HCT116 (cell line): ENCODE results near the gene TRPM1. TPM values are rescaled to one million over a fixed set of nuclear protein-coding genes. Genes with fewer than 3 reads are reported as not detected.

Experiments used
- ATAC-seq: fragments of 200-7000 bp; cut with Tn5 transposase; 2 replicates; pipeline ENCODE4 v1.9.1; 2020; ENCODE audit warnings: mild to moderate bottlenecking, moderate library complexity
- BruUV-seq: library from RNA; stranded (reverse); fragments of 400-500 nt; replicated peaks from 2 replicates; lab custom pipeline; 2021; lab: Mats Ljungman, UMichigan
- CTCF ChIA-PET: fragments of 300-600 bp; sonication (Branson Sonifier 250); formaldehyde crosslinking; loops from one replicate; lab custom pipeline; 2021; ENCODE audit warnings: antibody characterized with exemption; lab: Charles Lee
- POLR2A ChIA-PET: fragments of 300-600, 350-600 bp; sonication (Branson Sonifier 250); formaldehyde crosslinking; loops from one replicate; lab custom pipeline; 2021; ENCODE audit warnings: antibody characterized with exemption; lab: Charles Lee
- RAD21 ChIA-PET, 2 experiments: fragments of 300-600 bp; sonication (Branson Sonifier 250); formaldehyde crosslinking; loops; one replicate each; lab custom pipeline; 2023; ENCODE audit warnings: low total read pairs in 2 of 2; ENCODE audit not compliant: uncharacterized antibody in 2 of 2, unreplicated experiment in 2 of 2, low non-redundant PET in 1 of 2; lab: Charles Lee
- DNase-seq: peaks from one replicate; pipeline ENCODE4 v3.0.0-alpha.2; 2010; ENCODE audit warnings: low read depth, low spot score
- H2AFZ ChIP-seq: fragments of 200-600 bp; shearing (Covaris generic), sonication (generic); 2 replicates; pipeline ENCODE4 v1.6.1; 2017; ENCODE audit warnings: low read depth, mixed run types, mixed read lengths, antibody characterized with exemption, low read length; ENCODE audit not compliant: poor library complexity, severe bottlenecking
- H3K27ac ChIP-seq: 2 replicates; pipeline ENCODE4 v1.5.1; 2012; ENCODE audit warnings: low read depth, low read length
- H3K27me3 ChIP-seq: fragments of 200-600 bp; sonication (generic); 2 replicates; pipeline ENCODE4 v1.6.1; 2016; ENCODE audit warnings: mixed run types, low read length, mixed read lengths; ENCODE audit not compliant: insufficient read depth
- H3K36me3 ChIP-seq, 2 experiments: fragments of 200-500 bp in 1 of 2; fragments of 200-600 bp in 1 of 2; sonication (Bioruptor generic) in 1 of 2; sonication (generic) in 1 of 2; 2 replicates each; pipeline versions ENCODE4 v1.5.1 to v1.6.1; 2014 to 2016; ENCODE audit warnings: low read length in 2 of 2, inconsistent platforms in 1 of 2, mixed read lengths in 1 of 2, mixed run types in 1 of 2; ENCODE audit not compliant: insufficient read depth in 2 of 2, control insufficient read depth in 1 of 2
- H3K4me1 ChIP-seq, 2 experiments: fragments of 200-600 bp in 1 of 2; sonication (generic) in 1 of 2; 2 replicates each; pipeline versions ENCODE4 v1.5.1 to v1.6.1; 2012 to 2017; ENCODE audit warnings: low read length in 2 of 2, inconsistent platforms in 1 of 2, mild to moderate bottlenecking in 1 of 2, mixed read lengths in 1 of 2, mixed run types in 1 of 2, moderate library complexity in 1 of 2; ENCODE audit not compliant: insufficient read depth in 2 of 2, control insufficient read depth in 1 of 2
- H3K4me2 ChIP-seq: fragments of 200-600 bp; sonication (generic); 2 replicates; pipeline ENCODE4 v1.6.1; 2017; ENCODE audit warnings: mixed run types, low read length, mixed read lengths
- H3K4me3 ChIP-seq, 2 experiments: fragments of 200-600 bp in 1 of 2; sonication (generic) in 1 of 2; replicated peaks in 1 of 2; 2 replicates each; pipeline ENCODE4 v1.5.1; 2011 to 2016; ENCODE audit warnings: low read length in 2 of 2, control low read depth in 1 of 2, low read depth in 1 of 2, mild to moderate bottlenecking in 1 of 2, mixed read lengths in 1 of 2, mixed run types in 1 of 2
- H3K79me2 ChIP-seq: fragments of 200-600 bp; sonication (generic); 2 replicates; pipeline ENCODE4 v1.6.1; 2017; ENCODE audit warnings: mild to moderate bottlenecking, mixed run types, low read length, moderate library complexity, mixed read lengths; ENCODE audit not compliant: insufficient read depth
- H3K9ac ChIP-seq: fragments of 200-600 bp; sonication (generic); 2 replicates; pipeline ENCODE4 v1.6.1; 2016; ENCODE audit warnings: low read length, mixed read lengths
- H3K9me2 ChIP-seq: fragments of 200-600 bp; sonication (generic), shearing (Covaris generic); 2 replicates; pipeline ENCODE4 v1.6.1; 2017; ENCODE audit warnings: mixed run types, mild to moderate bottlenecking, moderate library complexity; ENCODE audit not compliant: insufficient read depth
- H3K9me3 ChIP-seq, 2 experiments: fragments of 200-500 bp in 1 of 2; fragments of 200-600 bp in 1 of 2; sonication (Bioruptor generic) in 1 of 2; sonication (generic) in 1 of 2; 2 replicates each; pipeline ENCODE4 v1.6.1; 2014 to 2017; ENCODE audit warnings: low read length in 2 of 2, mixed read lengths in 2 of 2, inconsistent platforms in 1 of 2, low read depth in 1 of 2, mild to moderate bottlenecking in 1 of 2, mixed run types in 1 of 2, moderate library complexity in 1 of 2; ENCODE audit not compliant: control insufficient read depth in 1 of 2, insufficient read depth in 1 of 2
- H4K20me1 ChIP-seq: fragments of 200-600 bp; sonication (generic), shearing (Covaris generic); 2 replicates; pipeline ENCODE4 v1.6.1; 2017; ENCODE audit warnings: mixed run types, mild to moderate bottlenecking, moderate library complexity; ENCODE audit not compliant: insufficient read depth
- ATF3 ChIP-seq: IDR thresholded peaks from 2 replicates; pipeline ENCODE4 v1.6.1; 2012
- CTCF ChIP-seq, 3 experiments: fragments of 200-600 bp in 1 of 3; sonication (generic) in 1 of 3; IDR thresholded peaks in 2 of 3; conservative IDR thresholded peaks in 1 of 3; 2 replicates each; pipeline ENCODE4 v1.5.1; 2012 to 2017; ENCODE audit warnings: low read depth in 2 of 3, low read length in 2 of 3, antibody characterized with exemption in 1 of 3, borderline replicate concordance in 1 of 3, control low read depth in 1 of 3, mild to moderate bottlenecking in 1 of 3, mixed read lengths in 1 of 3, mixed run types in 1 of 3, moderate library complexity in 1 of 3; ENCODE audit not compliant: insufficient read depth in 1 of 3
- EGR1 ChIP-seq: IDR thresholded peaks from 2 replicates; pipeline ENCODE4 v1.6.1; 2012; ENCODE audit warnings: low read depth
- EZH2phosphoT487 ChIP-seq: fragments of 200-600 bp; IDR thresholded peaks from 2 replicates; pipeline ENCODE4 v1.6.1; 2018; ENCODE audit warnings: antibody characterized with exemption, borderline replicate concordance
- FOSL1 ChIP-seq: IDR thresholded peaks from 2 replicates; pipeline ENCODE4 v1.6.1; 2012; ENCODE audit warnings: low read depth
- RAD21 ChIP-seq: IDR thresholded peaks from 2 replicates; pipeline ENCODE4 v1.6.1; 2012; ENCODE audit warnings: low read depth, mild to moderate bottlenecking
- SIN3A ChIP-seq: IDR thresholded peaks from 2 replicates; pipeline ENCODE4 v1.6.1; 2012; ENCODE audit warnings: low read depth
- SP1 ChIP-seq: IDR thresholded peaks from 2 replicates; pipeline ENCODE4 v1.6.1; 2012; ENCODE audit warnings: low read depth
- SRF ChIP-seq: IDR thresholded peaks from 2 replicates; pipeline ENCODE4 v1.6.1; 2012; ENCODE audit warnings: low read depth
- ZFX ChIP-seq: fragments of 450-650 bp; IDR thresholded peaks from 2 replicates; pipeline ENCODE4 v1.6.1; 2017
- ZNF274 ChIP-seq: fragments of 200-500 bp; sonication (Bioruptor generic); IDR thresholded peaks from 2 replicates; pipeline ENCODE4 v1.6.1; 2014; ENCODE audit warnings: mild to moderate bottlenecking, low read depth, low read length, inconsistent platforms
- intact Hi-C: fragments of 100-400 bp; cut with micrococcal nuclease; formaldehyde crosslinking; loops from 2 replicates; pipeline ENCODE4 v1.10.0; 2022
- total RNA-seq: library from RNA; stranded (reverse); gene quantifications from one replicate; pipeline ENCODE4 v1.2.1, GENCODE V29; 2021; ENCODE audit not compliant: unreplicated experiment

The TRPM1 gene
- total RNA-seq, 1 experiment from 2014 or later: not detected

- Histone ChIP-seq H3K27ac (no peak overlapping the region), H3K9me2 (no peaks in the 10 kb centered on the region), H3K79me2 (no peaks in the 10 kb centered on the region), H3K36me3 (no peaks in the 10 kb centered on the region), H3K4me1 (no peaks in the 10 kb centered on the region), H3K4me2 (no peak overlapping the region), H3K9ac (no peak overlapping the region), H2AFZ (no peak overlapping the region), H3K27me3 (no peaks in the 10 kb centered on the region), H4K20me1 (no peaks in the 10 kb centered on the region), H3K9me3 (no peaks in the 10 kb centered on the region), H3K4me3 (no peak overlapping the region)
- POLR2A ChIA-PET: no interaction called here
- CTCF ChIA-PET: no interaction called here
- ATAC-seq (no peak; the same call in 1 of the 2 replicates), DNase-seq (no peak)
- BruUV-seq: no TSS peak
- 0 out of 6 replicates have a peak, but pooled peaks of 2 of the 3 experiments have one; percentile 7 to 10 for TF ChIP-seq CTCF (IDR thresholded peaks at IDR 0.05 in 2 of 3, conservative IDR thresholded peaks at IDR 0.05 in 1 of 3; ENCODE audit: borderline replicate concordance in 1 of 3, insufficient read depth in 1 of 3, low read depth in 2 of 3, low read length in 2 of 3)
- TF ChIP-seq FOSL1: no peak
- no peak for TF ChIP-seq EZH2phosphoT487
- RAD21 ChIA-PET: no interaction called here
- intact Hi-C loops: no loop called here
These were observed 67.4 kb downstream of the TRPM1 start for GRCh38 chr15:31034152-31034551.

GRCh38 chr15:31032961-31033371 is 68.6 kb downstream of the TRPM1 start:
- Histone ChIP-seq H2AFZ (no peak overlapping the region), H3K27ac (no peak overlapping the region), H4K20me1 (no peaks in the 10 kb centered on the region), H3K9me2 (no peaks in the 10 kb centered on the region), H3K36me3 (no peaks in the 10 kb centered on the region), H3K4me1 (no peaks in the 10 kb centered on the region), H3K79me2 (no peaks in the 10 kb centered on the region), H3K4me2 (no peak overlapping the region), H3K4me3 (no peak overlapping the region), H3K27me3 (no peaks in the 10 kb centered on the region), H3K9me3 (no peaks in the 10 kb centered on the region), H3K9ac (no peak overlapping the region)
- ATAC-seq (no peak), DNase-seq (no peak)
- BruUV-seq: no TSS peak
- ChIA-PET CTCF (no interaction called here), RAD21 (no interaction called here), POLR2A (no interaction called here)
- intact Hi-C loops: no loop called here
- TF ChIP-seq CTCF (IDR thresholded peaks at IDR 0.05 in 2 of 3, conservative IDR thresholded peaks at IDR 0.05 in 1 of 3; ENCODE audit: borderline replicate concordance in 1 of 3, insufficient read depth in 1 of 3, low read depth in 2 of 3, low read length in 2 of 3): no peak
- no peak for TF ChIP-seq SIN3A
- TF ChIP-seq ZFX: no peak
- no peak for TF ChIP-seq EGR1
- no peak for TF ChIP-seq SRF
- TF ChIP-seq RAD21: no peak
- TF ChIP-seq SP1: no peak
- TF ChIP-seq ZNF274: no peak
- no peak for TF ChIP-seq EZH2phosphoT487
- TF ChIP-seq ATF3: no peak
